ENCODE measurements around the gene CCM2.

Gene CCM2

GRCh38 chr7:45054442-45054841 is 54.4 kb downstream of the CCM2 start:
- Histone ChIP-seq H3K4me1 (ENCODE audit: control insufficient read depth, insufficient read depth, low read length) (no peaks in the 10 kb centered on the region), H3K4me3 (ENCODE audit: low read depth, low read length) (no peak overlapping the region), H3K36me3 (ENCODE audit: control insufficient read depth, insufficient read depth, low read length) (no peaks in the 10 kb centered on the region), H3K9ac (ENCODE audit: low read depth, low read length) (no peak overlapping the region), H3K27me3 (ENCODE audit: control insufficient read depth, insufficient read depth, low read length) (no peaks in the 10 kb centered on the region), H3K9me3 (ENCODE audit: control insufficient read depth, insufficient read depth, low read length) (no peaks in the 10 kb centered on the region)

- H3K36me3 ChIP-seq (ENCODE audit: control insufficient read depth, insufficient read depth, low read length), result no peaks in the 10 kb centered on the region
- H3K9me3 ChIP-seq (ENCODE audit: control insufficient read depth, insufficient read depth, low read length), result no peaks in the 10 kb centered on the region
- no peak overlapping the region for H3K4me3 ChIP-seq (ENCODE audit: low read depth, low read length)
Observed at GRCh38 chr7:45055016-45055415, 55.0 kb downstream of the CCM2 start.

GRCh38 chr7:45055594-45056219 is 55.7 kb downstream of the CCM2 start:
- no peaks in the 10 kb centered on the region for H3K27me3 ChIP-seq (ENCODE audit: control insufficient read depth, insufficient read depth, low read length)
- H3K36me3 ChIP-seq (ENCODE audit: control insufficient read depth, insufficient read depth, low read length), result no peaks in the 10 kb centered on the region
- no peaks in the 10 kb centered on the region for H3K4me1 ChIP-seq (ENCODE audit: control insufficient read depth, insufficient read depth, low read length)
- no peaks in the 10 kb centered on the region for H3K9me3 ChIP-seq (ENCODE audit: control insufficient read depth, insufficient read depth, low read length)
- H3K9ac ChIP-seq (ENCODE audit: low read depth, low read length), result no peak overlapping the region
- no peak overlapping the region for H3K4me3 ChIP-seq (ENCODE audit: low read depth, low read length)

More at GRCh38 chr7:45055016-45055415, 55.0 kb downstream of the CCM2 start:
- Histone ChIP-seq H3K9ac (ENCODE audit: low read depth, low read length) (no peak overlapping the region), H3K27me3 (ENCODE audit: control insufficient read depth, insufficient read depth, low read length) (no peaks in the 10 kb centered on the region), H3K4me1 (ENCODE audit: control insufficient read depth, insufficient read depth, low read length) (no peaks in the 10 kb centered on the region)

- no peaks in the 10 kb centered on the region for H3K4me1 ChIP-seq (ENCODE audit: control insufficient read depth, insufficient read depth, low read length)
- no peak overlapping the region for H3K9ac ChIP-seq (ENCODE audit: low read depth, low read length)
- H3K27me3 ChIP-seq (ENCODE audit: control insufficient read depth, insufficient read depth, low read length), result no peaks in the 10 kb centered on the region
- no peaks in the 10 kb centered on the region for H3K9me3 ChIP-seq (ENCODE audit: control insufficient read depth, insufficient read depth, low read length)
- H3K4me3 ChIP-seq (ENCODE audit: low read depth, low read length), result no peak overlapping the region
- no peaks in the 10 kb centered on the region for H3K36me3 ChIP-seq (ENCODE audit: control insufficient read depth, insufficient read depth, low read length)
Observed at GRCh38 chr7:45057878-45058277, 57.9 kb downstream of the CCM2 start.

- H3K4me3 ChIP-seq (ENCODE audit: low read depth, low read length), result no peak overlapping the region
- no peaks in the 10 kb centered on the region for H3K4me1 ChIP-seq (ENCODE audit: control insufficient read depth, insufficient read depth, low read length)
- H3K27me3 ChIP-seq (ENCODE audit: control insufficient read depth, insufficient read depth, low read length), result no peaks in the 10 kb centered on the region
- H3K9ac ChIP-seq (ENCODE audit: low read depth, low read length), result no peak overlapping the region
- H3K36me3 ChIP-seq (ENCODE audit: control insufficient read depth, insufficient read depth, low read length), result peaks cover 5% of the 10 kb centered on the region
- H3K9me3 ChIP-seq (ENCODE audit: control insufficient read depth, insufficient read depth, low read length), result no peaks in the 10 kb centered on the region
Observed at GRCh38 chr7:45060295-45060694, 60.3 kb downstream of the CCM2 start.

- H3K4me3 ChIP-seq (ENCODE audit: low read depth, low read length), result no peak overlapping the region
- H3K27me3 ChIP-seq (ENCODE audit: control insufficient read depth, insufficient read depth, low read length), result no peaks in the 10 kb centered on the region
- peaks cover 5% of the 10 kb centered on the region for H3K36me3 ChIP-seq (ENCODE audit: control insufficient read depth, insufficient read depth, low read length)
- no peaks in the 10 kb centered on the region for H3K4me1 ChIP-seq (ENCODE audit: control insufficient read depth, insufficient read depth, low read length)
- no peak overlapping the region for H3K9ac ChIP-seq (ENCODE audit: low read depth, low read length)
- no peaks in the 10 kb centered on the region for H3K9me3 ChIP-seq (ENCODE audit: control insufficient read depth, insufficient read depth, low read length)
Observed at GRCh38 chr7:45061352-45061751, 61.4 kb downstream of the CCM2 start.

- no peak overlapping the region for H3K4me3 ChIP-seq (ENCODE audit: low read depth, low read length)
- no peaks in the 10 kb centered on the region for H3K4me1 ChIP-seq (ENCODE audit: control insufficient read depth, insufficient read depth, low read length)
- peaks cover 5% of the 10 kb centered on the region for H3K36me3 ChIP-seq (ENCODE audit: control insufficient read depth, insufficient read depth, low read length)
- H3K9ac ChIP-seq (ENCODE audit: low read depth, low read length), result no peak overlapping the region
- H3K27me3 ChIP-seq (ENCODE audit: control insufficient read depth, insufficient read depth, low read length), result no peaks in the 10 kb centered on the region
- H3K9me3 ChIP-seq (ENCODE audit: control insufficient read depth, insufficient read depth, low read length), result no peaks in the 10 kb centered on the region
Observed at GRCh38 chr7:45061806-45062425, 61.9 kb downstream of the CCM2 start.

- Histone ChIP-seq H3K36me3 (ENCODE audit: control insufficient read depth, insufficient read depth, low read length) (peaks cover 5% of the 10 kb centered on the region), H3K9me3 (ENCODE audit: control insufficient read depth, insufficient read depth, low read length) (no peaks in the 10 kb centered on the region), H3K4me3 (ENCODE audit: low read depth, low read length) (no peak overlapping the region), H3K4me1 (ENCODE audit: control insufficient read depth, insufficient read depth, low read length) (no peaks in the 10 kb centered on the region), H3K9ac (ENCODE audit: low read depth, low read length) (no peak overlapping the region), H3K27me3 (ENCODE audit: control insufficient read depth, insufficient read depth, low read length) (no peaks in the 10 kb centered on the region)
Observed at GRCh38 chr7:45064047-45064725, 64.2 kb downstream of the CCM2 start.

GRCh38 chr7:45065031-45065995 is 65.3 kb downstream of the CCM2 start:
- Histone ChIP-seq H3K36me3 (ENCODE audit: control insufficient read depth, insufficient read depth, low read length) (peaks cover 9% of the 10 kb centered on the region), H3K9me3 (ENCODE audit: control insufficient read depth, insufficient read depth, low read length) (no peaks in the 10 kb centered on the region)

GRCh38 chr7:45066409-45066808 is 66.4 kb downstream of the CCM2 start:
- Histone ChIP-seq H3K4me3 (ENCODE audit: low read depth, low read length) (no peak overlapping the region), H3K4me1 (ENCODE audit: control insufficient read depth, insufficient read depth, low read length) (no peaks in the 10 kb centered on the region), H3K27me3 (ENCODE audit: control insufficient read depth, insufficient read depth, low read length) (no peaks in the 10 kb centered on the region), H3K9me3 (ENCODE audit: control insufficient read depth, insufficient read depth, low read length) (no peaks in the 10 kb centered on the region), H3K36me3 (ENCODE audit: control insufficient read depth, insufficient read depth, low read length) (peaks cover 9% of the 10 kb centered on the region), H3K9ac (ENCODE audit: low read depth, low read length) (no peak overlapping the region)

More at GRCh38 chr7:45065031-45065995, 65.3 kb downstream of the CCM2 start:
- no peaks in the 10 kb centered on the region for H3K27me3 ChIP-seq (ENCODE audit: control insufficient read depth, insufficient read depth, low read length)
- H3K4me3 ChIP-seq (ENCODE audit: low read depth, low read length), result no peak overlapping the region
- H3K9ac ChIP-seq (ENCODE audit: low read depth, low read length), result no peak overlapping the region
- H3K4me1 ChIP-seq (ENCODE audit: control insufficient read depth, insufficient read depth, low read length), result no peaks in the 10 kb centered on the region

- H3K9me3 ChIP-seq (ENCODE audit: control insufficient read depth, insufficient read depth, low read length), result no peaks in the 10 kb centered on the region
- H3K27me3 ChIP-seq (ENCODE audit: control insufficient read depth, insufficient read depth, low read length), result no peaks in the 10 kb centered on the region
- peaks cover 9% of the 10 kb centered on the region for H3K36me3 ChIP-seq (ENCODE audit: control insufficient read depth, insufficient read depth, low read length)
- H3K4me3 ChIP-seq (ENCODE audit: low read depth, low read length), result no peak overlapping the region
- H3K9ac ChIP-seq (ENCODE audit: low read depth, low read length), result no peak overlapping the region
- peaks cover 2% of the 10 kb centered on the region for H3K4me1 ChIP-seq (ENCODE audit: control insufficient read depth, insufficient read depth, low read length)
Observed at GRCh38 chr7:45067582-45067981, 67.6 kb downstream of the CCM2 start.
